HG03135 (cell line): ENCODE data around the gene CORO2A.

ENCODE experiments used
- ATAC-seq: cut with Tn5 transposase; IDR thresholded peaks from one replicate; pipeline ENCODE4 v1.9.1; 2021; ENCODE audit warnings: mild to moderate bottlenecking, moderate library complexity; ENCODE audit not compliant: unreplicated experiment

The CORO2A gene

DNA sequence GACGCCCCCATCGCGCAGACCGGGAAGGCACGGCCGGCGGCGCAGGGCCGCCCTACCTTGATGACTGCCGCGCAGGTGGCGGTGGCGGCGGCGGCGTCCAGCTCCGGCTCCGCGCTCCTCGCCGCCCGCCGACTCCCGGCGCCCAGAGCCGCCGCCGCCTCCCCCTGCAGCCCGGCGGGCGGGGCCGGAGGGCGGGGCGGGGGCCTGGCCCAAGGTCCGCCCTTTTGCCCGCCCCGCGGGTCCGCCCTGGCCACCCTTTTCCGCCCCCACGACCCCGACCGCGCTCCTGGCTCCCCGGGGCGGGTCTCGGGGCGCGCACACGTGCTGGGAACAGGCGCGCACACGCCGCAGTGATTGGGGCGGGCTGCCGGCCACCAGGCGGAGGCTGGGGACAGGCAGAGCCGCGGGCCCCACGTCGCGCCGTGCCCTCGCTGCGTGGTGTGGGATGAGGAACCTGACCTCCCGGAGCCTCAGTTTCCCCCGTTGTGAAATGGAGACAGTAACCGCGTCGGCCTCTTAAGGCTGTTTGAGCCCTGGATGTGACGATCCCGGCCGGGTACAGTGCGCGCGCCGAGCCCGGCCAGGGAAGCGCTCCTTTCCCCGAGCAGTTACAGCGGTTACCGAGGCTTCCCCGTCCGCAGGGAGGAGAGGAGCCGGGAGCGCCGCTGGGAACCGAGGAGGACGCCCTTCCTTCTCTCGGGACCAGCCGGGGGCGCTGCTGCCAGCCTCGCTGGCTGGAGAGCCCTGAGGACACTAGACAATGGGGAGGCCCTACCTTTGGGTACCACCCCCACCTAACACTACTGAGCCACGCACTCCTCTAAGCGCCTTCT lies at the start of gene CORO2A:
Gene CORO2A, minus strand, starts transcription at position 135 of the 833 bp plus-strand sequence. CDS start 34,977 bp downstream, outside the sequence.
- ATAC-seq, result peak; percentile 47

GRCh38 chr9:98241357-98242300 lies 49.2 kb upstream of the CORO2A start:
- no peak for ATAC-seq

- ATAC-seq, result no peak
Measured at GRCh38 chr9:98240475-98240874, 48.0 kb upstream of the CORO2A start.

- ATAC-seq, result no peak
Measured at GRCh38 chr9:98236901-98237487, 44.6 kb upstream of the CORO2A start.

- no peak for ATAC-seq
Measured at GRCh38 chr9:98235126-98235525, 42.7 kb upstream of the CORO2A start.

GRCh38 chr9:98234245-98234825 lies 41.9 kb upstream of the CORO2A start:
- ATAC-seq, result no peak

DNA sequence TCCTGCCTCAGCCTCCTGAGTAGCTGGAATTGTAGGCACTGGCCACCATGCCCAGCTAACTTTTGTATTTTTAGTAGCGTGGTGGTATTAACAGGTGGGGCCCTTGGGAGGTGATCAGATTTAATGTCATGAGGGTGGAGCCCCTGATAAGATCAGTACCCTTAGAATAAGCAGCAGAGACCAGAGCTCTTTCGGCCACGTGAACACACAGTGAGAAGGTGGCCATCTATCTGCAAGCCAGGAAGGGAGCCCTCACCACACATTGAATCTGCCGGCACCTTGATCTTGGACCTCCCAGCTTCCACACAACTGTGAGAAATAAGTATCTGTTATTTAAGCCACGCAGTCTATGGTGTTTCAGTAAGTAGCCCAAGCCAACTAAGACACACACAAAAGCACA lies 40.5 kb upstream of the CORO2A start:
- ATAC-seq, result no peak

- ATAC-seq, result no peak
Measured at GRCh38 chr9:98231770-98232478, 39.5 kb upstream of the CORO2A start.

DNA sequence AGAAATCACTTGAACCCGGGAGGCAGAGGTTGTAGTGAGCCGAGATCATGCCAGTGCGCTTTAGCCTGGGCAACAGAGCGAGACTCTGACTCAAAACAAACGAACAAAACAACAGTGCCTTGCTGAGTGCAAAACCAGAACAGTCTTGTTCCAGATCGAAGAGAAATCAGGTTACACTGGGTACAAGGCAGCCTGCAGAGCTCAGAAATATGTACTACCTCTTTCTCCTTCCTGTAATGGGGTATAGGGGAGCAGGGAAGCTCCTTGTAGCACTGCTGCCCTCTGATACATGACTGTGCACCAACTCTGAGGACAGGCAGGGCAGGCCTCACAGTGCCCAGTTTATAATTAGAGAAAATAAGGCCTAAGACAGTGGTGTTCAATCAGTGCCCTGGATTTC lies 38.4 kb upstream of the CORO2A start:
- no peak for ATAC-seq

- ATAC-seq, result no peak
Measured at GRCh38 chr9:98230304-98230703, 37.9 kb upstream of the CORO2A start.

DNA sequence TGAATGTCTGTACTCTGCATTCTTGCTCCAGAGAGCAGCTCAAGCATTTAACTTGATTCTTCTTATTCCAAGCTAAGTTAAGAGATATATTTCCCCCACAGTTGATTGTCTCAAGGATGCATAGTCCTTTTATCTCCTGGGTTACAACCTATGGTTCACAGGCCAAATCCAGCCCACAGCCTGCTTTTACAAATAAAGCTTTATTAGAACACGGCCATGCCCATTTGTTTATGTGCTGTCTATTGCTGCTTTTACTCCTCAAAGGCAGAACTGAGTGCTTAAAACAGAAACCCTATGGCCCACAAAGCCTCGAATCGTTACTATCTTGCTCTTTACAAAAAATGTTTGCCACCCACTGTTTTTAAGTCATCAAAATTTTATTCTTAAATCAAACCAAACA lies 37.2 kb upstream of the CORO2A start:
- ATAC-seq, result no peak

DNA sequence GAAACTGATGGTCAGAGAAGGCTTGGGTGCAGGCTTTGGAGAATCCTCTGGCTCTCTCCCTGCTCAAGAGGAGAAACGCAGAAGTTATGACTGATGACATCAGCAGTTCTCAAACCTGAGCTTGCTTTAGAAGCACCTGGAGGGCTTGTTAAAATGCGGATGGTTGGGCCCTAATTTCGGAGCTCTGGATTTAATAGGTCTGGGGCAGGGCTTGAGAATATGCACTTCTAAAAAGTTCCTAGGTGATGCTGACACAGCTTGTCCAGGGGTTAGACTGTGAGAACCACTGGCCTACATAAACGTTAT lies 36.6 kb upstream of the CORO2A start:
- ATAC-seq, result no peak

DNA sequence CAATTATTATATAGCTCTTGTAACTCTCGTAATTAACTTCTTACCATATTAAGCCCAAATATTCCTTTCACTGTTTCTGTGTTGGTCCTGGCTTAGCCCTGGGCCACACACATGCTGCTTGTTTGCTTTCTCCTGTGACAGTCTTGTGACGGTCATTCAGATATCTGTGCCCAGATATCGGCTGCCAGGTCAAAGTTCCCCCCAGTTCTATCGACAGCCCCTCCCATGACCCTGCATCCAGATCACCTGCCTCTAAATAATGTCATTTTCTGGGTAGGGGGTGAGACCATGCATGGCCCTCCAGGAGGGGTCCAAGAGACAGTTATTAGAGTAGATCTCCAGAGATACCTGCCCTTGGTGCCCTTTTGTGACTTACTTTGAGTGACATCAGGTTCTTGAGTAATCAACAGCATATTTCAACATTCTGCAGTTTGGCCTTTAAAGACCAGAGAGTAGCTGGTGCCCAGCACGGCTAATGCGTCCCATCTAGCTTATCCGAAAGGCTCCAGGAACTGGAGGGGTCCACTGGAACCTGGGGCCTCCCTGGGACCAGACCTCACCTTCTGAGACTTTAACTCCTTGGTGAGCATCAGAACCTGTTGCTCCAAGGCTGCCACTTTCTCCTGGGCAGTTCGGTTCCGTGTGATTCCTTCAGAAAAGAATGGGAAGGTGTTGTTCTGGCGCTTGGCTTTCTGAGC lies 36.1 kb upstream of the CORO2A start:
- ATAC-seq, result no peak

DNA sequence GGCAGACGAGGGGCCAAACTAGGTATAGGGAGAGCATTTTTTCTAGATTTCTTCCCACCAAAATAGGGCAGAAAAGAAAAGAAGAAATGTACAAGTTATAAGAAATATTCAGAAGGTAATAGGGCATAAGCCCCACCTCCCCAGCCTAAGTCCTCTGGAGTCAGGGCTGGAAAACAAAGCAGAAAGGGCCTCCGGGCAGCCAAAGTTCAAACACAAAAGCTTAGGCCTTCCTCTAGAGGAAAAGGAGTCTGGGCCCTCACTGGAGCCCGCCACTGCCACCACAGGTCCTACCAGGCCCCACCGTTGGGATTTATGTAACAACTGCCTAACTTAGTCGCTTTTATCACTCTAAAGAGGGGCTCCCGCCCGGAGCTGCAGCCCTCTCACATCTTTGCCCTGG lies 35.4 kb upstream of the CORO2A start:
- ATAC-seq, result no peak

GRCh38 chr9:98226957-98227356 lies 34.5 kb upstream of the CORO2A start:
- ATAC-seq, result no peak

- ATAC-seq, result no peak
Measured at GRCh38 chr9:98226516-98226915, 34.1 kb upstream of the CORO2A start.

GRCh38 chr9:98225015-98225442 lies 32.6 kb upstream of the CORO2A start:
- no peak for ATAC-seq

GRCh38 chr9:98222885-98223691 lies 30.7 kb upstream of the CORO2A start:
- ATAC-seq, result no peak

DNA sequence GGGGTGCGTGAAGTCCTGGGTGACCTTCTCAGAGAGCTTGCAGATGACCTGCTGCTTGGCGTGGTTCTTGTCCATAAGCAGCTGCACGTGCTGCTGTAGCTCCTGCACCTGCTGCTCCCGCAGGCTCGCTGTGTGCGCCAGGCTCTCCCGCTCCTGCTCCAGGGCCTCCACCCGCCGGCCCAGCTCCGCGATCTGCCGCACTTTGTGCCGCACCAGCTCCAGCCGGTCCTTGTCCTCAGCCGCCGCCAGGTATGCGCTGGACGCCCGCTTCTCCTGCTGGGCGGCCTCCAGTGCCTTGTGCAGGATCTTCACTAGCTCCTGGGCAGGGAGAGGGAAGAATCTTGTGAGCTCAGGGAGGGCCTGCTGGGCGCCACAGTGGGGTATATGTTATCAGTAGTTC lies 28.5 kb upstream of the CORO2A start:
- ATAC-seq, result no peak
